ENCODE data around the gene SYNE2.

DNA sequence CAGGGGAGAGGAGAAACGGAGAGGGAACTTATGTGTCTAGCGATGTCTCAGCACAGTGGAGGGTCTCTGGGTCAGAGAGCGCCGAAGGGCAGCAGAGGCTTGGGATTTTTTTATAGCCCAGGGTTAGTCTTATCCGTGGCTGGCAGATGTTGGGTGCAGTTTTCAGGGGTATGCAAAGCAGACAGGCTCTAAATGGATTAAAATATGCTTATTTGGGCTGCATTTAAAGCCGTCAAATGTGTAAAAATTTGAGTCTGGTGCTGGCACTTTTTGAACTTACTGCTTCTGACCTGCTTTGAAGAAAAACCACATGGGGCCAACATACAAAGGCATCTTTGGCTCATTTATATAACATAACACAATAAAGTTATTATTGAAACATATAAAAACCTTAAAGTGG is 262.6 kb downstream of the SYNE2 start:
- TF ChIP-seq, protein P1, sequence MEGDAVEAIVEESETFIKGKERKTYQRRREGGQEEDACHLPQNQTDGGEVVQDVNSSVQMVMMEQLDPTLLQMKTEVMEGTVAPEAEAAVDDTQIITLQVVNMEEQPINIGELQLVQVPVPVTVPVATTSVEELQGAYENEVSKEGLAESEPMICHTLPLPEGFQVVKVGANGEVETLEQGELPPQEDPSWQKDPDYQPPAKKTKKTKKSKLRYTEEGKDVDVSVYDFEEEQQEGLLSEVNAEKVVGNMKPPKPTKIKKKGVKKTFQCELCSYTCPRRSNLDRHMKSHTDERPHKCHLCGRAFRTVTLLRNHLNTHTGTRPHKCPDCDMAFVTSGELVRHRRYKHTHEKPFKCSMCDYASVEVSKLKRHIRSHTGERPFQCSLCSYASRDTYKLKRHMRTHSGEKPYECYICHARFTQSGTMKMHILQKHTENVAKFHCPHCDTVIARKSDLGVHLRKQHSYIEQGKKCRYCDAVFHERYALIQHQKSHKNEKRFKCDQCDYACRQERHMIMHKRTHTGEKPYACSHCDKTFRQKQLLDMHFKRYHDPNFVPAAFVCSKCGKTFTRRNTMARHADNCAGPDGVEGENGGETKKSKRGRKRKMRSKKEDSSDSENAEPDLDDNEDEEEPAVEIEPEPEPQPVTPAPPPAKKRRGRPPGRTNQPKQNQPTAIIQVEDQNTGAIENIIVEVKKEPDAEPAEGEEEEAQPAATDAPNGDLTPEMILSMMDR (IDR thresholded peaks at IDR 0.05; ENCODE audit: insufficient read depth, low read length, poor library complexity, severe bottlenecking): no peak
- no peak for TF ChIP-seq EZH2phosphoT487 (conservative IDR thresholded peaks at IDR 0.05; ENCODE audit: low read length)

Data from SU-DHL-6 (cell line).